ENCODE measurements around the gene LRP4. TPM values are rescaled to one million over a fixed set of nuclear protein-coding genes. Genes with fewer than 3 reads are reported as not detected.

The LRP4 gene
- total and polyA plus RNA-seq, 2 of the 13 experiments (the other 11 are each of a cell fraction or from before 2014, with no cell fraction given) = 4.7 to 13.3 TPM

GRCh38 chr11:46953093-46953492 is 34.7 kb upstream of the LRP4 start (continued):
- no peak for TF ChIP-seq AFF4 (CRISPR knock-in tag; IDR thresholded peaks at IDR 0.05)

DNA sequence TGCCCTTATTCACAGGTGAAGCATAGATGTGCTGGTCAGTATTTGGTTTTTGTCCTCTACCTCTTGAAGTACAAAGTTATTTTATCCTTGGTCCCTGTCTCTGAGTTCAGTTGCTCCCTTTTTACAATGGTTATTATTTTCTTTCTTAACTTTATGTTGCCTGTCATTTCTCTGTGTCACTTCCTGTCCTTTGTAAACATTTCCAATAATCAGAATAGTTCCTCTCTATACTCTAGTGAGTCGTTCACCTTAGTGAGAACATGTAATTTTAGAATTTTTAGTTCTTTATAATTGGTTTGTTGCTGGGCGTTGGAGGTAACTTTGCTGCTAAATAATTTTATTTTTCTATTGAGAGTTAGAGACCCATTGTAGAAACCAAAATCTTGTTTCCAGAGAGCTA is 34.2 kb upstream of the LRP4 start:
- intact Hi-C loops (cut with micrococcal nuclease; ENCODE audit: unreplicated experiment) (no loop called here), in situ Hi-C loops (cut with HindIII; ENCODE audit: extremely low pct_ligation_motif_present, low pct_unique_long_range_greater_than_20kb) (no loop called here)
- no peak overlapping the region for H2AFZ ChIP-seq (ENCODE audit: low read length)
- no TSS peak for BruUV-seq (replicated peaks)
- no peaks in the 10 kb centered on the region for H3K9me3 ChIP-seq (ENCODE audit: low read length)
- 80% methylated on average over 2 of the region's 2 CpGs for WGBS (ENCODE audit: low lambda C conversion rate)
- peaks cover 29% of the 10 kb centered on the region for H3K4me1 ChIP-seq (ENCODE audit: insufficient read depth, low read length)
- TF ChIP-seq, protein P1, sequence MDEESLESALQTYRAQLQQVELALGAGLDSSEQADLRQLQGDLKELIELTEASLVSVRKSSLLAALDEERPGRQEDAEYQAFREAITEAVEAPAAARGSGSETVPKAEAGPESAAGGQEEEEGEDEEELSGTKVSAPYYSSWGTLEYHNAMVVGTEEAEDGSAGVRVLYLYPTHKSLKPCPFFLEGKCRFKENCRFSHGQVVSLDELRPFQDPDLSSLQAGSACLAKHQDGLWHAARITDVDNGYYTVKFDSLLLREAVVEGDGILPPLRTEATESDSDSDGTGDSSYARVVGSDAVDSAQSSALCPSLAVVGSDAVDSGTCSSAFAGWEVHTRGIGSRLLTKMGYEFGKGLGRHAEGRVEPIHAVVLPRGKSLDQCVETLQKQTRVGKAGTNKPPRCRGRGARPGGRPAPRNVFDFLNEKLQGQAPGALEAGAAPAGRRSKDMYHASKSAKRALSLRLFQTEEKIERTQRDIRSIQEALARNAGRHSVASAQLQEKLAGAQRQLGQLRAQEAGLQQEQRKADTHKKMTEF (CRISPR knock-in tag; IDR thresholded peaks at IDR 0.05) = no peak
- TF ChIP-seq TMF1 (CRISPR knock-in tag; IDR thresholded peaks at IDR 0.05; ENCODE audit: low read depth) = no peak
- TF ChIP-seq, protein P2, sequence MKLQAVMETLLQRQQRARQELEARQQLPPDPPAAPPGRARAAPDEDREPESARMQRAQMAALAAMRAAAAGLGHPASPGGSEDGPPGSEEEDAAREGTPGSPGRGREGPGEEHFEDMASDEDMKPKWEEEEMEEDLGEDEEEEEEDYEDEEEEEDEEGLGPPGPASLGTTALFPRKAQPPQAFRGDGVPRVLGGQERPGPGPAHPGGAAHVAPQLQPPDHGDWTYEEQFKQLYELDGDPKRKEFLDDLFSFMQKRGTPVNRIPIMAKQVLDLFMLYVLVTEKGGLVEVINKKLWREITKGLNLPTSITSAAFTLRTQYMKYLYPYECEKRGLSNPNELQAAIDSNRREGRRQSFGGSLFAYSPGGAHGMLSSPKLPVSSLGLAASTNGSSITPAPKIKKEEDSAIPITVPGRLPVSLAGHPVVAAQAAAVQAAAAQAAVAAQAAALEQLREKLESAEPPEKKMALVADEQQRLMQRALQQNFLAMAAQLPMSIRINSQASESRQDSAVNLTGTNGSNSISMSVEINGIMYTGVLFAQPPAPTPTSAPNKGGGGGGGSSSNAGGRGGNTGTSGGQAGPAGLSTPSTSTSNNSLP (IDR thresholded peaks at IDR 0.05; ENCODE audit: low read depth, low read length) = no peak
- no peak for TF ChIP-seq ZNF772 (CRISPR knock-in tag; IDR thresholded peaks at IDR 0.05)
- no peak for TF ChIP-seq ZFX (CRISPR knock-in tag; IDR thresholded peaks at IDR 0.05; ENCODE audit: low read depth)
- no peak for TF ChIP-seq IKZF4 (CRISPR knock-in tag; IDR thresholded peaks at IDR 0.05; ENCODE audit: borderline replicate concordance, low read depth, not compliant biosample characterization)
- no peak for TF ChIP-seq GTF3A (CRISPR knock-in tag; conservative IDR thresholded peaks at IDR 0.05)
- TF ChIP-seq NR2F2 (IDR thresholded peaks at IDR 0.05; ENCODE audit: borderline replicate concordance, low read depth) = no peak
- no peak for TF ChIP-seq NFATC3 (CRISPR knock-in tag; IDR thresholded peaks at IDR 0.05)
- no peak for TF ChIP-seq ZNF546 (CRISPR knock-in tag; conservative IDR thresholded peaks at IDR 0.05)
- TF ChIP-seq GATA4 (IDR thresholded peaks at IDR 0.05; ENCODE audit: borderline replicate concordance, low read depth) = no peak
- TF ChIP-seq, protein P3, sequence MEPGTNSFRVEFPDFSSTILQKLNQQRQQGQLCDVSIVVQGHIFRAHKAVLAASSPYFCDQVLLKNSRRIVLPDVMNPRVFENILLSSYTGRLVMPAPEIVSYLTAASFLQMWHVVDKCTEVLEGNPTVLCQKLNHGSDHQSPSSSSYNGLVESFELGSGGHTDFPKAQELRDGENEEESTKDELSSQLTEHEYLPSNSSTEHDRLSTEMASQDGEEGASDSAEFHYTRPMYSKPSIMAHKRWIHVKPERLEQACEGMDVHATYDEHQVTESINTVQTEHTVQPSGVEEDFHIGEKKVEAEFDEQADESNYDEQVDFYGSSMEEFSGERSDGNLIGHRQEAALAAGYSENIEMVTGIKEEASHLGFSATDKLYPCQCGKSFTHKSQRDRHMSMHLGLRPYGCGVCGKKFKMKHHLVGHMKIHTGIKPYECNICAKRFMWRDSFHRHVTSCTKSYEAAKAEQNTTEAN (CRISPR knock-in tag; conservative IDR thresholded peaks at IDR 0.05) = no peak
- CTCF ChIA-PET (ENCODE audit: low intra/inter-chr PET ratio, low total read pairs) = no interaction called here
- H3K4me2 ChIP-seq (ENCODE audit: low read depth, low read length) = no peak overlapping the region
- DNase-seq (ENCODE audit: low spot score) (no peak), ATAC-seq (no peak), FAIRE-seq (no peak)
- no peak overlapping the region for H3K9ac ChIP-seq (ENCODE audit: insufficient read depth, low read depth, low read length)
- H4K20me1 ChIP-seq (ENCODE audit: insufficient read depth, low read length) = no peaks in the 10 kb centered on the region
- H3K36me3 ChIP-seq (replicated peaks in 1 of 2; ENCODE audit: control insufficient read depth in 1 of 2, insufficient read depth in 2 of 2, low read length in 2 of 2) = no peaks in the 10 kb centered on the region
- no peaks in the 10 kb centered on the region for H3K79me2 ChIP-seq (ENCODE audit: insufficient read depth, low read length)
- POLR2A ChIA-PET = no interaction called here
- H3K27ac ChIP-seq (ENCODE audit: extremely low read length, insufficient read depth, low read length) = no peak overlapping the region
- no peak overlapping the region for H3K4me3 ChIP-seq (replicated peaks in 1 of 3; ENCODE audit: insufficient read depth in 1 of 3, low read depth in 2 of 3, low read length in 3 of 3)
- no peaks in the 10 kb centered on the region for H3K27me3 ChIP-seq (ENCODE audit: control insufficient read depth in 1 of 2, insufficient read depth in 2 of 2, low read length in 2 of 2)

All from HepG2 (cell line).